Upper lobe of right lung (tissue), 1 donor: ENCODE data around the gene INSYN1. TPM values are rescaled to one million over a fixed set of nuclear protein-coding genes. Genes with fewer than 3 reads are reported as not detected.
"Not testable (repeated sequence)": the region's sequence is repeated elsewhere in the genome, so short reads cannot be mapped to it uniquely, and the experiment has no call there.

Experiments
- ATAC-seq: fragments of 200-7000 bp; cut with Tn5 transposase; one replicate; pipeline ENCODE4 v1.9.1; 2020; ENCODE audit warnings: mild to moderate bottlenecking, moderate library complexity
- DNase-seq: peaks from one replicate; pipeline ENCODE4 v3.0.0-alpha.2; 2020
- H3K27ac ChIP-seq: fragments of 200-600 bp; one replicate; pipeline ENCODE4 v1.8.0; 2022
- H3K27me3 ChIP-seq: fragments of 200-600 bp; one replicate; pipeline ENCODE4 v1.8.0; 2022; ENCODE audit warnings: mild to moderate bottlenecking
- H3K36me3 ChIP-seq: fragments of 200-600 bp; one replicate; pipeline ENCODE4 v1.8.0; 2022
- H3K4me1 ChIP-seq: fragments of 200-600 bp; one replicate; pipeline ENCODE4 v1.8.0; 2022
- H3K4me3 ChIP-seq: fragments of 200-600 bp; one replicate; pipeline ENCODE4 v1.8.0; 2022; ENCODE audit warnings: mild to moderate bottlenecking
- H3K9me3 ChIP-seq: fragments of 200-600 bp; one replicate; pipeline ENCODE4 v1.8.0; 2022
- intact Hi-C: fragments of 100-400 bp; cut with DNase I; formaldehyde crosslinking; loops from one replicate; pipeline ENCODE4 v1.11.0; 2022
- total RNA-seq: library from RNA; stranded (reverse); fragmentation: NEBNext Ultra II Directional; extraction: Animal tissue kit (Norgen Biotek cat#: 25700); gene quantifications from one replicate; pipeline ENCODE4 v1.2.1, GENCODE V29; 2021
- TF ChIP-seq, protein P1 (sequence below): fragments of 200-600 bp; IDR thresholded peaks from one replicate; pipeline ENCODE4 v1.8.0; 2022; ENCODE audit warnings: antibody characterized with exemption
- donor health status: DM: no; HTN: yes; CAD: no; lungs with severe emphysema.

INSYN1 gene
- total RNA-seq, 1 donor from 2014 or later: 6.2 TPM

DNA sequence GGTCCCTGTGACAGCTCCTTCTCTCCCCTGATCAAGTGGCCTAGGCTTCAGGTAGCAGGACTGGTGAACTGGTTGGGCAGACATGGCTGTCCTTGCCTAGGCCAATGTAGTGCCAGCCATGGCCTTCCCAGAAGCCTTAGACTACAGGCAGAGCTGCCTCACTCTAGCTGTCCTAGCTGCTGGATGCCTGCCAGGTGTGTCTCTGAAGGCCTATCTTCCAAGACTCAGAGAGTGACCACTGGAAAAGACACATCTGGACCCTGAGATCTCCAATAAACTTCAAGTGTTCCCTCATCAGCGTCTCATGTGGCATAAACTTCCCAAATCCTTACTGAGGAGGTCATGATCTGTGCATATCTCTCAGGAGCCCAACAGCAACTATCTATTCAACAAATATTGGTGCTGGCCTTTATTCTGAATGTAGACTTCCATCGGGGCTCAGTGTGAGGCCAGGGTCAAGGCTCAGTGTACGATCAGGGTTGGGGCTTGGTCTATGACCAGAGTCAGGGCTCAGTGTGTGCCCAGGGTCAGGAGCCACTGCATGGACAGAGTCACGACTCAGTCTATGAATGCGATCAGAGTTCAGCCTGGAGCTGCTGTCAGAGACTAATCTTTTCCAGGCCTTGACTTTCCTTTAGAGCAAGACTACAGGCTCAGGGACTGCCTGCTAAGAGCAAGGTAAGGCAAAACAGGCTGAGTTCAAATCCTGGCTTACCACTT is 36.5 kb upstream of the INSYN1 start:
- ATAC-seq: no peak
- Histone ChIP-seq H3K27ac (no peak overlapping the region), H3K4me3 (no peak overlapping the region), H3K27me3 (no peaks in the 10 kb centered on the region), H3K9me3 (no peaks in the 10 kb centered on the region), H3K4me1 (no peaks in the 10 kb centered on the region), H3K36me3 (no peaks in the 10 kb centered on the region)
- intact Hi-C loops: no loop called here
- TF ChIP-seq, protein P1, sequence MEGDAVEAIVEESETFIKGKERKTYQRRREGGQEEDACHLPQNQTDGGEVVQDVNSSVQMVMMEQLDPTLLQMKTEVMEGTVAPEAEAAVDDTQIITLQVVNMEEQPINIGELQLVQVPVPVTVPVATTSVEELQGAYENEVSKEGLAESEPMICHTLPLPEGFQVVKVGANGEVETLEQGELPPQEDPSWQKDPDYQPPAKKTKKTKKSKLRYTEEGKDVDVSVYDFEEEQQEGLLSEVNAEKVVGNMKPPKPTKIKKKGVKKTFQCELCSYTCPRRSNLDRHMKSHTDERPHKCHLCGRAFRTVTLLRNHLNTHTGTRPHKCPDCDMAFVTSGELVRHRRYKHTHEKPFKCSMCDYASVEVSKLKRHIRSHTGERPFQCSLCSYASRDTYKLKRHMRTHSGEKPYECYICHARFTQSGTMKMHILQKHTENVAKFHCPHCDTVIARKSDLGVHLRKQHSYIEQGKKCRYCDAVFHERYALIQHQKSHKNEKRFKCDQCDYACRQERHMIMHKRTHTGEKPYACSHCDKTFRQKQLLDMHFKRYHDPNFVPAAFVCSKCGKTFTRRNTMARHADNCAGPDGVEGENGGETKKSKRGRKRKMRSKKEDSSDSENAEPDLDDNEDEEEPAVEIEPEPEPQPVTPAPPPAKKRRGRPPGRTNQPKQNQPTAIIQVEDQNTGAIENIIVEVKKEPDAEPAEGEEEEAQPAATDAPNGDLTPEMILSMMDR: no peak
- DNase-seq: no peak

DNA sequence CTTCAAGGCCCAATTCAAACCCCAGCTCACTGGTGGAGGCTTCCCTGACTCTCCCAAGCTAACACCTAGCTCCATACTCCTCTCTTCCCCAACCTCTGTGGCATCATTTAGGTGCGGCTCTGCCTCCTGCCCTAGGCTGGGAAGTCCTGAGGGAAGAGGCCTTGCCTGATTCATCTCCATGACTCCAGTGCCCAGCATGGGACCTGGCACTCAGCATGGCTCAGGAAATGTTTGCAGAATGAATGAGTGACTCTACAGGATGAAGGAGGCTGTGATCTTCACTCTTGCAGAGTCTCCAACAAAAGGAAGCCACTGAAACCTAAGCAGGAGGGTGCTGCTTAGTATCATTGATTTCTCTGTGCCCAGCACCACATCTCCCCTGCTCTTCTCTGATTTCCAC is 34.5 kb upstream of the INSYN1 start:
- Histone ChIP-seq H3K27ac (no peak overlapping the region), H3K9me3 (no peaks in the 10 kb centered on the region), H3K4me3 (no peak overlapping the region), H3K36me3 (no peaks in the 10 kb centered on the region), H3K4me1 (no peaks in the 10 kb centered on the region), H3K27me3 (no peaks in the 10 kb centered on the region)
- TF ChIP-seq, protein P1: no peak
- intact Hi-C loops: no loop called here
- ATAC-seq (no peak), DNase-seq (no peak)

DNA sequence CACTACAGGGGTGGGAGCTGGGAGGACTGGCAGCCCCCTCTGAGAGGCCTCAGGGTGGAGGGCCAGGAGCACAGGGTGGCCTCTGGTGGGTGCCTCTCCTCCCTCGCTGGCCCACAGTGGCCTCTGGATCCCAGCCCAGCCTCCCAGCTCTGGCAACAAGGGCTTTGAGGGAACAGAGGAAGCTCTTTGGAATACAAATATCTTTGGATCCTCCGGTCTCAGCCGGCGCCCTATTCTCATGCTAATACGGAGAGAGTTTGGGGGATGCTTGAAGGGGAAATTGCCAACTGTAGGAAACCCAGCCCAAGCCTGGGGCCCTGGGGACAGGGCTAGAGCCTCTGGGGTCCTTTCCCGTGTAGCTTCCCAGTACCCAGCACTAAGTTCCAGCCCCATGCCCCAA is 33.4 kb upstream of the INSYN1 start:
- Histone ChIP-seq H3K36me3 (no peaks in the 10 kb centered on the region), H3K27me3 (no peaks in the 10 kb centered on the region), H3K9me3 (no peaks in the 10 kb centered on the region), H3K4me3 (no peak overlapping the region), H3K27ac (no peak overlapping the region), H3K4me1 (no peaks in the 10 kb centered on the region)
- intact Hi-C loops: no loop called here
- TF ChIP-seq, protein P1: no peak
- no peak for DNase-seq
- no peak for ATAC-seq

DNA sequence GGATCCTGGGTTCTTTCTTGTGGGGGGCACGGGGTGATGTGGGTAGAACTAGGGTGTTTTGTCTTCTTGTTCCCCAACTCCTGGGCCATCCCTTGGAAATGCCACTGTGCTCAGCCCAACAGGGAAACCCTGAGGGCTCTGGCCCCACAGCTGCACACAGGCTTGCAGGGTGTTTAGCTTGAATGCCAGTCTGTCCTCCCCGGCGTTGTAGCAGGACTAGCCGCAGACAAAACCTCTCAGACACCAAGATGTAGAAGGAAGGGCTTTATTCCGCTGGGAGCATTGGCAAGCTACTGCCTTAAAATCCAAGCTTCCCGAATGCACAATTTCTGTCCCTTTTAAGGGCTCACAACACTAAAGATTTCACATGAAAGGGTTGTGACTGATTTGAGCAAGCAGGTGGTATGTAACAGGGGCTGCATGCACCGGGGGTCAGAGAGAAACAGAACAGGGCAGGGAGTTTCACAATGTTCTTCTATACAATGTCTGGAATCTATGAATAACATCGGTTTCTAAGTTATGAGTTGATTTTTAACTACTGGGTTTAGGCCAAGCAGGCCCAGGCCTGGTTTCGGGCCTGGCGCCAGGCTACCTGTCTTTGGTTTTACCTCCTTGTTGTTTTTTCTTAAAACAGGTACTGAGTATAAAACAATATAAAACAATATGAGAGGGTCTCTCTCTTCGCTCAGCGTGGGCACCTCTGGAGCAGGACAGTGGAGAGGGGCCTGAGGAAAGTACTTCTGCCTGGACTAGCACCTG is 32.3 kb upstream of the INSYN1 start:
- DNase-seq, H3K27ac ChIP-seq, H3K36me3 ChIP-seq, intact Hi-C loops, H3K4me1 ChIP-seq, H3K4me3 ChIP-seq, ATAC-seq, H3K27me3 ChIP-seq, H3K9me3 ChIP-seq: not testable (repeated sequence)

DNA sequence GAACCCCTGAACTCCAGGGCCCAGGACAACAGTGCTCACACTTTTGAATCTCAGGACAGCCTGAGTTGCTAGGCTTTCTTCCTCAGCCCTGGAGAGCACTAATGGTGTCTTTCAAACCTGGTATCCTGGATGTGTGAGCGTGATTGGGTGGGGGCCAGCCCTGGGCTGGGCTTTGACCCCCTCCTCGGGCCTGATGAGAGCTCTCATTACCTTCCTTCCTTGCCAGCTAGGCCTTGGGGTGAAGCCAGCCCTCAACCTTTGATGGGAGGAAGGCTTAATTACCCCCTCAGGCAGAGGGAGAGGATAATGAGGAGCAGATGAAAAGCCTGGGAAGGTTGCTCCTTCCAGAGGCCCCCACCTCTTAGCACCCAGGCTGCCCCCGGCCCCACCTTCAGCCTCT is 31.1 kb upstream of the INSYN1 start:
- H3K36me3 ChIP-seq: no peaks in the 10 kb centered on the region
- H3K27ac ChIP-seq: no peak overlapping the region

More for the DNA sequence above, 31.1 kb upstream of the INSYN1 start:
- Histone ChIP-seq H3K4me1 (no peaks in the 10 kb centered on the region), H3K9me3 (no peaks in the 10 kb centered on the region), H3K4me3 (no peak overlapping the region), H3K27me3 (no peaks in the 10 kb centered on the region)
- DNase-seq: no peak
- intact Hi-C loops: no loop called here
- no peak for ATAC-seq
- TF ChIP-seq, protein P1: no peak
